RCC 7860 (cell line): ENCODE data around the gene MMS19.
"Not testable (repeated sequence)": the region's sequence is repeated elsewhere in the genome, so short reads cannot be mapped to it uniquely, and the experiment has no call there.

ENCODE experiments used
- DNase-seq: peaks from one replicate; pipeline ENCODE4 v3.0.0-alpha.2; 2015; ENCODE audit warnings: low spot score
- FAIRE-seq: peaks from 2 replicates; lab custom pipeline; 2012; peaks lifted over from hg19 to GRCh38; lab: Jason Lieb, UNC

The MMS19 gene

GRCh38 chr10:97505152-97505551, 6.9 kb upstream of the MMS19 start:
- FAIRE-seq (no peak), DNase-seq (no peak)

DNA sequence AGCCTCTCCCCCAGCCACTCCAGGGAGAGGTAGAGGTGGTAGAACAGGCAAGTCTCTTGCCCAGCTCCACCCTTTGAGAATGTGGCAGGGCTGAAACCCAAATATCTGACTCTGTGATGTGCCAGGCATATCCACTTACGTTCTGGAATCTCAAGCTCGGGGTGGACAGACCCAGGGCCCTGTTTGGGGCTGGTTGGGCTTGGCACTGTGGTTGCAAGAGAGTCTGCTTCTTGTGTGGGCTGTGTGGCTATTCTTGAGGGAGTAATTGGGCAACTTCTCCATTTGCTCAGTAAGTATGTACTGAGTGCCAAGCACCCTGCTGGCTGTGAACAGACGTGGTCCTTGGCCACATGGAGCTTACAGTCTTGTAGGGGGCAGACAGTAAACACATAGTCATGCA, 5.2 kb upstream of the MMS19 start:
- DNase-seq = no peak
- FAIRE-seq = no peak

- DNase-seq = no peak
- FAIRE-seq = no peak
Observed at GRCh38 chr10:97502916-97503315, 4.7 kb upstream of the MMS19 start.

DNA sequence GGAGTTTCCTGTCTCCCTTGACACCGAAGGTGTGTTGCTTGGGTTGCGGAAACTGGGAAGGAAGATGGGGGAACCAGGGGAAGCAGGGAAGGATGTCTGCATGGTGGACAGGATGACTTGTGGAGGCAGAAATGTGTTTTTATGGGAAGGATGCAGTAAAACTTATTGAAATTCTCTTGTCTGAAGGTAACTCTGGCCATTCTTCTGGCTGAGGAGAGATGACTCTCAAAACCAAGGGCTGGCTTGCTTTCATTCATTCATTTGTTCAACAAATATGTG, 2.0 kb upstream of the MMS19 start:
- FAIRE-seq = no peak
- no peak for DNase-seq

DNA sequence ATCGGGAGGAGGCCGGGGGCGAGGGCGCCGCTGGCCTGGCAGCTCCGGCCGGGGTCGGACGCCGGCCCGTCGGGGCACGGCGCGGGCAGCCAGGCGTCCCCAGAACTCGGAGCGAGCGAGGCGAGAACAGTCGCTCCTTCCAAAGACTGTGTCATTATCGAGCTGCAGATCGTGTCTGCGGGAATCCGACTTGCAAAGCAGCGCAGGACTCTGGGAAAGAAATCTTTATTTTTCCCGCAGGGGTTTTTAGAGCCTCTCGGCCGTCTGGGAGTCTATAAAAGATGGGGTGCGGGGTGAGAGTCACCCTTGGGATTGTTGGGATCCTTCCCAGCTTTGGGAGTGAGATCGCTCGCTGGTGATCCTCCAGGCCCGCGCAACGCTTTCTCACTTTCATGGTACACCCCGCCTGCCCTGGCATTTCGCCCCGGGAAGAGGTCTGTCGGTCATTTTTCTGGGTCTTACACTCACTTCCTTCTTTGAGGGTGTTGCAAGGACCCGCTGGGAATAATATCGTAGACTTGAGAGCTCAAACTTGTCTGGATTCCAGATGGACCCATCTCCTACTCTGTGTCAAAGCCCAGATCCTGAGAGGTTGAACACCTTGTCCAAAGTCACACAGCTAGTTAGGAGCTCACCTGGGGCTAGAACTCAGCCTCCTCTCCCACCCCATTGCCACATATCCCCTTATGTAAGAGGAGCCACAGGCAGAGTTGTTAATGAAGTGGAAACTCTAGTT, 1.5 kb upstream of the MMS19 start:
- DNase-seq = no peak
- FAIRE-seq = no peak

DNA sequence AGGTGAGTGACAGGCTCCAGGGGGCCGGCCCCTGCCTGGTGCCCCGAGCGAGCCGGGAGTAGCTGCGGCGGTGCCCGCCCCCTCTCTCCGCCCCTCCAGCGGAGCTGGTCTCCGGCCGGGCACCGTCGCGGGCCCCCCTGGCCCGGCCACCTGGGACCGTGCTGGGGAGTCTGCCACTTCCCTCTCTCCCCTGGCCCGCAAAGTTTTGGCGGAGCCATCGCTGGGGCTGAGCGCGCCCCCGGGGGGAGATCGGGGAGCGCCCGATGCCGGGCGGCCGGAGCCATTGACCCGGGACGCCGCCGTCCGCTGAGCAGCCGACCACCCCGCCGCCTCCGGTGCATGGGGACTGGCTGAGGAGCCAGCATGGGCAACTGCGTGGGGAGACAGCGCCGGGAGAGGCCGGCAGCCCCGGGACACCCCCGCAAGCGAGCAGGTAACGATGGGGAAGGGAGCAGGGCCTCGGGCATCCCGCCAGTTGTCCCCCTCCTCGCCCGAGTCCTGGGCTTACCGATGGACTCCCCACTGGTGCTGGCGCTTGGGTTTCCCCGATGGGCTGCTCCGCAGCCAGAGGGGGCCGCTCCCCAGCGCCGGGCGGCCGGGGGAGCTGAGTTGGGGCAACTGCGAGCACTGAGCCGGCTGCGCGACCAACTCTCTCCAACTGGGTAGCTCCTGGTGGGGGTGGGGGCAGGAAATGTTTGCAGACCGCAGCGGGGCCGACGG, 779 bp upstream of the MMS19 start, which contains the start of gene UBTD1:
UBTD1 (plus strand) TSS at position 84 of the 720 bp plus-strand sequence; CDS start at position 364, 280 bp downstream.
- DNase-seq = peak; percentile 16
- FAIRE-seq = no peak

- DNase-seq = peak; percentile 79
- peak; percentile 20 for FAIRE-seq
Observed at GRCh38 chr10:97497572-97498075, 598 bp downstream of the MMS19 start.

DNA sequence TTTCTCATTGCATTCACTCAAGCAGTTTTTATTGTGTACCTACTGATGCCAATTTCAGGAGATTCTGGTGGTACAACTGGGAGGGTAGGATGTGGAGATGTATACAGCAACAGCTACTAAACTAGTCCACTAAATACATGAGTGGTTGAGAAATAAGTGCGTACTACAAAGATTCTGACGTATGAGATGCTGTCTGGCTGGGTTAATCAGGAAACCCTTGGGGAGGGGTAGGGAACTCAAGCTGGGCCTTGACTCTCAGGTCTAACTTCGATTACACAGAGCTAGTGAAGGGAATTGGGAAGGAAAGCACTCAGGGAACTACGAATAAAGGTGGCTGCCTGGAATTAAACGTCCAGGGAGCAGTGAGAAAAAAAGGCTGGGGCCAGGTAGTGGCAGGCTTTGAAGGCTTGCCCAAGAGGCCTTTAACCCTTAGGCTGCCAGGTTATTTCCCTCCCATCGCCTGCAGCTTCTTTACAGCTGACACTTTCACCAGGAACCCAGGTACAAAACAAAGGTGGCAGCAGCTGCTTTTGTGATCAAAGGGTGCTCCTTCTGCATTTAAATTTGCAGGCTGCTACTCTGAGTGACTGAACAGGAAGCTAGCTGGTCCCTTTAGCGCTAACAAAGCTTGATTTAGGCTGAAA, 3.2 kb downstream of the MMS19 start:
- DNase-seq (no peak), FAIRE-seq (no peak)

DNA sequence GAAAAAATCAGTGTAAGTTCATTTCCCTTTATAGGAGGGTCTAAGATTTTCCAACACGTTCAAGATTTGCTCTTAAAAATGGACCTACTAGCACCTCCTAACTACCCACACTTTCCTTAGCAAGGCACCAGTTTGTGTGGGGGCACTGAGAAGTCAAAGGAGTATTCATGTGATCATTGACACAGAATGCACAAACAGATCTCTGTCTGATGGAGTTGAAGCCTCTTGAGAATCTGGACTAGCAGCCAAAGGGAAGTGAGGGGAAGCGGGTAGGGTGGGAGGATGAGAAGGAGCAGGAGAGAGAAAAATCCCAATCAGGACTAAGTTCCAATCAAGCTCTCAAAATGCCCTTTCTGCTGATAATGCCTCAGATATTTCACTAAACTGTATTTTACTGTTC, 4.1 kb downstream of the MMS19 start:
- no peak for DNase-seq
- FAIRE-seq = no peak

DNA sequence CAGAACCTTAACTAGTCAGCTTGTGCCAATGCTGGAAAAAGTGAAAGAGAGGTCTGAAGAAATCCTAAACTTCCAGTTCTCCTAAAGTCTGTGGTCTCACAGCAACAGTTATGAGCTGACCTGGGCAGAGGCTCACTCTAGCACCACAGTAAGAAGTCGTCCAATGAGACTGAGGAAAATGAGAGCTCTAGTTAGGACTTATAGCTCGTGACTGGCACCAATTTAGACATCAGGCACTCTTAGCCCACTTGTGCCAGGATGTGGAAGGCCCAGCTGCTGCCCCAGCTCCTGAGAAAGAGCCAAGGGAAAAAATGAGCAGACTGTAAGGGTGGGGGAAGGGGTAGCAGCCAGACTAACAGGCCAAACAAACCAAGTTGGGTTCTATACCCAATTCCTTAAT, 7.6 kb downstream of the MMS19 start:
- DNase-seq = no peak
- FAIRE-seq = no peak

GRCh38 chr10:97485647-97486281, 12.5 kb downstream of the MMS19 start:
- FAIRE-seq (no peak), DNase-seq (no peak)

GRCh38 chr10:97483921-97484320, 14.3 kb downstream of the MMS19 start:
- no peak for FAIRE-seq

GRCh38 chr10:97483506-97483905, 14.7 kb downstream of the MMS19 start:
- FAIRE-seq (no peak), DNase-seq (no peak)

More at GRCh38 chr10:97483921-97484320, 14.3 kb downstream of the MMS19 start:
- DNase-seq = no peak

DNA sequence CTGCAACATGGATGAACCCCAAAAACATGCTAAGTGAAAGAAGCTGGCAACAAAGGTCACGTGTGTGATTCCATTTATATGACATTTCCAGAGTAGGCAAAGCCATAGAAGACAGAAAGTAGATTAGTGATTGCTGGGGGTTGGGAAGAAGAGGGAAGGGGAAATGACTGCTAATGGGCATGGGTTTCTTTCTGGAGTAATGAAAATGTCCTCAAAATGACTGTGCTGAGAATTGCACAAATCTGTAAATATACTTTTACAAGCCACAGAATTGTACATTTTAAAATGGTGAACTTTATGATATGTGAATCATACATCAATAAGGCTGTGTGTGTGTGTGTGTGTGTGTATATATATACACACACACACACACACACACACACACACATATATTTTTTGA, 15.8 kb downstream of the MMS19 start:
- FAIRE-seq = no peak
- no peak for DNase-seq

- no peak for FAIRE-seq
Observed at GRCh38 chr10:97481071-97481470, 17.2 kb downstream of the MMS19 start.

GRCh38 chr10:97479939-97480338, 18.3 kb downstream of the MMS19 start:
- no peak for DNase-seq
- FAIRE-seq = no peak

More at GRCh38 chr10:97481071-97481470, 17.2 kb downstream of the MMS19 start:
- DNase-seq = no peak

- DNase-seq = not testable (repeated sequence)
- FAIRE-seq = peak; percentile 23
Observed at GRCh38 chr10:97479410-97479809, 18.8 kb downstream of the MMS19 start.

DNA sequence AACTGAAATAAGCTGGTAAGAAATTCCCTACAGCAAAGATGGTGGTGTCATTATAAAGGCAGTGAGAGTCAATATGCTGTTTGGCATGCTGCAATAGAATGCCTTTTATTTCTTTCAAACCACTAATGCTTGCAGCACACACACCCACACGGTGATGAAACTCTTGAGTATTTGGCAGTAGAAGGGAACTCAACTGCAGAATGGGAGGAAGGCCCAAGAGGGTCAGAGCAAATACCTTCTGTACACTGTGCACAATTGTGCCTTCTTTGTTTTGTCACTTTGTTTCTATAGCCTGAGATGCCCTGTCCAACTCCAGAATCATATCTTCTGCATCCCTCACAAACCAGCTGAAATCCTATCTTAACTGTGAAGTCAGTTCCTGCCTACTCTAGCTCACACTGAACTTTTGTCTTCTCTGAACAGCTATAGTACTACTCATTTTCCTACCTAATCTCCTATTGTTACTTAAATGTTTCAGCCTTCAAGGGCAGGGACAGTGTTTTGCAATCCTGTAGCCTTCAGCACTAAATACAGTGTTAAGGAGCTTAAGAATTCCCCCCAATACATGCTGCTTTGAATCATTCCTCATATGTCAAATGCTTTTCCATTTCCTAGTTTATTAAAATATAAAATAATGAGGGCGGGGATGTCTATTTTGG, 22.2 kb downstream of the MMS19 start:
- no peak for DNase-seq
- no peak for FAIRE-seq

GRCh38 chr10:97474918-97475317, 23.3 kb downstream of the MMS19 start:
- FAIRE-seq (no peak), DNase-seq (no peak)

DNA sequence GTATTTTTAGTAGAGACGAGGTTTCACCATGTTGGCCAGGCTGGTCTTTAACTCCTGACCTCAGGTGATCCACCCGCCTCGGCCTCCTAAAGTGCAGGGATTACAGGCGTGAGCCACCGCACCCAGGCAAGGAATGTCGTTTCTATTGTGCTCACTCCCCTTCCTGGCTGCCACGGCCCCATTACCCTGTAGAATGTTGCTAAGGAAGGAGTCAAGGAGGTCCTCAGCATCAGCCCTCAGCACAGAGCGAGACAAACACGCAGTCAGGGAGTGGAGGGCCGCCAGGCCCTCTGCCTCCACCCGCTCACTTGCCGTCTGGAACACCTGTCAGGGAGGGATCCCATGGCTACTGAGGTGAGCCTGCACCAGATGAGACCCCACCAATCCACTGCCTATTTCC, 29.4 kb downstream of the MMS19 start:
- not testable (repeated sequence) for FAIRE-seq, DNase-seq

DNA sequence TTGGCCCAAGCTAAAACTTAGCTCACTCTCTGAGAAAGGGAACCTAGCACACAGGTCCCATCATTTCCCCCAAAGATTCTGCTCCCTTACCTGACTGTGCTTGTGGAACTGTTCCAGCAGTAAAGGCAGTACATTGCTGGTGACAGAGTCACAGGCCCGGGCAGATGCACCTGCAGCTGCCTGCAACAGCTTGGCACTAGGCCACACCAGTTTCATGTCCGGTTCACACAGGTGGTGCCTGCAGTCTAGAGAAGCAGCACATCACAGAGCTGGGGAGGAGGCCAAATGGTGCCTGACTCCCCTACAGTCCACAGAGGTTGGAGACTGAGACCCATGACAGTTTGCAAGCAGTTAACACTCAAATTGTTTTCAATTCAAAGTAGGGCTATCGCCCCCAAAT, 30.1 kb downstream of the MMS19 start:
- DNase-seq (no peak), FAIRE-seq (no peak)
